C4-2B (cell line): Measurements from ENCODE around the gene ERI3.

ENCODE experiments used
- ZFX ChIP-seq: fragments of 450-650 bp; IDR thresholded peaks from 2 replicates; pipeline ENCODE4 v1.6.1; 2017
- TF ChIP-seq, protein P1 (sequence below): fragments of 450-650 bp; conservative IDR thresholded peaks from 2 replicates; pipeline ENCODE4 v1.5.1; 2017; ENCODE audit warnings: mild to moderate bottlenecking

DNA sequence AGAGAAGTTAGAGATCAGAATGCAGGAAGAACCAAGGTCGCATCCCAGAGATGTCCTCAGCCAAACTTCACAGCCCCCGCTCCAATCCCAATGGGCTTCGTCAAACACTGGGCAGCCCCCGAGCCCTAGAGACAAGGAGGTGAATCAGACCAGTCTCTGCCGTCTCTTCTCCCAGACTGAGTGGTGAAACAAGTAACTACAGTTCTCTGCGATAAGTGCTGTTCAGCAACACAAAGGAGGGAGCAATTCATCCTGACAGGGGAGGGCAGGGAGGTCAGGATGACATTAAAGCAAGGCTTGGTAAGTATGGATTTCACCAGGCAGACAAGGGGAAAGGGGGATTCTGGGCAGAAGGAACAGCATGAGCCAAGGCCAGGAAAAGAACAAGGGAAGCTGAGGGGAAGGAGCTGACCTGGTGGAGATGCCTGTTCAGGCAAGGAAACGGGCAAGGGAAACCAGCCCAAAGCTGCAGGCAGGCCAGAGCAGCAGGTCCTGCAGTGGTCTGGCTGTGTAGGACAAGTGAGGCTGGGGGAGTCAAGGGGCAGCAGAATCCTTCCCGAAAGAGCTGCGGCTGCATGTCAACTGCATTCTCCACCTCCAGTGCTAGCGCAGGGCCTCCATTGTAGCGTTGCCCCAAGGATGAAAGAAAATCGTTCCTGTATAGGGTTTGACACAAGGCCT lies 13.6 kb upstream of the ERI3 start:
- TF ChIP-seq, protein P1, sequence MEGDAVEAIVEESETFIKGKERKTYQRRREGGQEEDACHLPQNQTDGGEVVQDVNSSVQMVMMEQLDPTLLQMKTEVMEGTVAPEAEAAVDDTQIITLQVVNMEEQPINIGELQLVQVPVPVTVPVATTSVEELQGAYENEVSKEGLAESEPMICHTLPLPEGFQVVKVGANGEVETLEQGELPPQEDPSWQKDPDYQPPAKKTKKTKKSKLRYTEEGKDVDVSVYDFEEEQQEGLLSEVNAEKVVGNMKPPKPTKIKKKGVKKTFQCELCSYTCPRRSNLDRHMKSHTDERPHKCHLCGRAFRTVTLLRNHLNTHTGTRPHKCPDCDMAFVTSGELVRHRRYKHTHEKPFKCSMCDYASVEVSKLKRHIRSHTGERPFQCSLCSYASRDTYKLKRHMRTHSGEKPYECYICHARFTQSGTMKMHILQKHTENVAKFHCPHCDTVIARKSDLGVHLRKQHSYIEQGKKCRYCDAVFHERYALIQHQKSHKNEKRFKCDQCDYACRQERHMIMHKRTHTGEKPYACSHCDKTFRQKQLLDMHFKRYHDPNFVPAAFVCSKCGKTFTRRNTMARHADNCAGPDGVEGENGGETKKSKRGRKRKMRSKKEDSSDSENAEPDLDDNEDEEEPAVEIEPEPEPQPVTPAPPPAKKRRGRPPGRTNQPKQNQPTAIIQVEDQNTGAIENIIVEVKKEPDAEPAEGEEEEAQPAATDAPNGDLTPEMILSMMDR, result no peak
- no peak for TF ChIP-seq ZFX
